Psoas muscle (tissue), 8 donors: ENCODE measurements around the gene CYP4F3. TPM values are rescaled to one million over a fixed set of nuclear protein-coding genes. Genes with fewer than 3 reads are reported as not detected.
"Not testable (repeated sequence)": the region's sequence is repeated elsewhere in the genome, so short reads cannot be mapped to it uniquely, and the experiment has no call there.

Experiments used
- ATAC-seq, 4 donors: fragments of 200-7000 bp; cut with Tn5 transposase; one replicate each; pipeline ENCODE4 v1.9.1; 2020; ENCODE audit warnings: moderate library complexity in 3 of 4, mild to moderate bottlenecking in 2 of 4
- DNase-seq, 2 donors: peaks; one replicate each; pipeline ENCODE4 v3.0.0-alpha.2; 2020
- H3K27ac ChIP-seq: fragments of 200-600 bp; one replicate; pipeline ENCODE4 v1.8.0; 2022
- H3K27me3 ChIP-seq, 3 donors: fragments of 200-600 bp in 1 of 3; one replicate each; pipeline versions ENCODE4 v1.6.1 to v1.8.0; 2013 to 2022; ENCODE audit warnings: low read length in 2 of 3, mild to moderate bottlenecking in 2 of 3, moderate library complexity in 1 of 3; ENCODE audit not compliant: insufficient read depth in 3 of 3
- H3K36me3 ChIP-seq, 2 donors: fragments of 200-600 bp in 1 of 2; one replicate each; pipeline versions ENCODE4 v1.6.1 to v1.8.0; 2013 to 2022; ENCODE audit warnings: low read depth in 1 of 2, mild to moderate bottlenecking in 1 of 2, moderate library complexity in 1 of 2; ENCODE audit not compliant: insufficient read depth in 1 of 2
- H3K4me1 ChIP-seq: fragments of 200-600 bp; one replicate; pipeline ENCODE4 v1.8.0; 2022
- H3K4me3 ChIP-seq: fragments of 200-600 bp; one replicate; pipeline ENCODE4 v1.8.0; 2022; ENCODE audit warnings: mild to moderate bottlenecking
- H3K9me3 ChIP-seq: fragments of 200-600 bp; one replicate; pipeline ENCODE4 v1.8.0; 2022
- CTCF ChIP-seq: fragments of 200-600 bp; IDR thresholded peaks from one replicate; pipeline ENCODE4 v1.8.0; 2022; ENCODE audit warnings: antibody characterized with exemption
- WGBS, 3 donors: extraction: QIAGEN DNeasy Blood & Tissue Kit; methylation state at CpG; one replicate each; pipeline versions ENCODE4 v1.1.6 to v1.1.7; 2013; 5-methylcytosine and 5-hydroxymethylcytosine counted together
- intact Hi-C, 2 donors: fragments of 100-400 bp; cut with DNase I; formaldehyde crosslinking; loops; one replicate each; pipeline versions ENCODE4 v1.11.0 to v1.14.2; 2022
- long read RNA-seq, 2 donors: library from polyadenylated mRNA; unstranded; transcript quantifications; one replicate each; pipeline ENCODE4 v2.0.0, GENCODE V29; 2021
- polyA plus RNA-seq, 3 donors: library from polyadenylated mRNA; stranded (reverse); fragments of 200-250 nt; gene quantifications; one replicate each; pipeline ENCODE4 v1.2.3, GENCODE V29; 2013
- total RNA-seq, 4 donors: library from RNA; stranded (reverse); fragmentation: NEBNext Ultra II Directional in 2 of 4; extraction: Animal tissue kit (Norgen Biotek cat#: 25700) in 2 of 4; gene quantifications; one replicate each; pipeline versions ENCODE4 v1.2.1 to v1.2.4, GENCODE V29; 2021 to 2023
- donor health status: healthy with polysubstance abuse.
- donor health status: DM: no; HTN: no; CAD: no; lungs with moderate emphysema.
- donor health status: Bipolar disorder and iron deficiency.
- donor health status: healthy.
- donor health status: DM: yes; HTN: yes; CAD: no.
- donor health status: DM: no; HTN: no; CAD: no.
- donor health status: DM: no; HTN: no; CAD: no.
- donor health status: DM: yes; HTN: yes; CAD: no.

CYP4F3 gene
- under 1 TPM; 0.04 to 0.43 (median 0.21) TPM for total RNA-seq
- under 1 TPM in 2 of 3 donors, not detected in 1; 0.01 to 0.03 TPM for polyA plus RNA-seq
- long read RNA-seq, donor 1: 0 reads
- long read RNA-seq, donor 2: 0 reads

GRCh38 chr19:15640294-15640903 is at the start of gene CYP4F3:
Gene CYP4F3 (plus strand): TSS chr19:15640897. CDS start chr19:15641416, 519 bp downstream.
- no peaks in the 10 kb centered on the region for H3K36me3 ChIP-seq
- intact Hi-C loops: no loop called here
- no peak within 1 kb of the TSS for H3K4me3 ChIP-seq
- ATAC-seq (no peak), DNase-seq (peak in 1 of 2 donors; percentile 51)
- no peak within 1 kb of the TSS for H3K27ac ChIP-seq
- H3K9me3 ChIP-seq: no peaks in the 10 kb centered on the region
- no peaks in the 10 kb centered on the region for H3K27me3 ChIP-seq
- TF ChIP-seq CTCF: no peak
- 35 to 43% (median 38%) methylated on average over 6 of the region's 6 CpGs for WGBS, 3 donors
- H3K4me1 ChIP-seq: no peaks in the 10 kb centered on the region

GRCh38 chr19:15591796-15592195 is 48.9 kb upstream of the CYP4F3 start:
- WGBS, 3 donors: 56 to 77% (median 67%) methylated on average over 4 of the region's 4 CpGs

GRCh38 chr19:15592506-15592905 is 48.2 kb upstream of the CYP4F3 start:
- H3K9me3 ChIP-seq, intact Hi-C loops, H3K4me3 ChIP-seq, H3K4me1 ChIP-seq, H3K27ac ChIP-seq, H3K27me3 ChIP-seq, H3K36me3 ChIP-seq, ATAC-seq, DNase-seq: not testable (repeated sequence)
- 20 to 29% (median 28%) methylated on average over 5 of the region's 5 CpGs for WGBS, 3 donors

More at GRCh38 chr19:15591796-15592195, 48.9 kb upstream of the CYP4F3 start:
- no peak overlapping the region for H3K27ac ChIP-seq
- intact Hi-C loops: no loop called here
- no peaks in the 10 kb centered on the region for H3K27me3 ChIP-seq
- no peaks in the 10 kb centered on the region for H3K9me3 ChIP-seq
- H3K4me3 ChIP-seq: no peak overlapping the region
- ATAC-seq (no peak), DNase-seq (no peak)
- no peaks in the 10 kb centered on the region for H3K4me1 ChIP-seq
- no peak for TF ChIP-seq CTCF
- no peaks in the 10 kb centered on the region for H3K36me3 ChIP-seq

- WGBS, 3 donors: 53 to 72% (median 67%) methylated on average over 4 of the region's 4 CpGs
- ATAC-seq: not testable (repeated sequence)
Observed at GRCh38 chr19:15593766-15594165, 46.9 kb upstream of the CYP4F3 start.

GRCh38 chr19:15595069-15595468 is 45.6 kb upstream of the CYP4F3 start:
- no peaks in the 10 kb centered on the region for H3K27me3 ChIP-seq
- H3K4me3 ChIP-seq: no peak overlapping the region
- WGBS, 3 donors: 47 to 59% (median 51%) methylated on average over 6 of the region's 6 CpGs
- H3K27ac ChIP-seq: no peak overlapping the region
- no peaks in the 10 kb centered on the region for H3K9me3 ChIP-seq
- H3K36me3 ChIP-seq: no peaks in the 10 kb centered on the region
- no peak for TF ChIP-seq CTCF
- no peaks in the 10 kb centered on the region for H3K4me1 ChIP-seq
- ATAC-seq (no peak), DNase-seq (no peak)
- intact Hi-C loops: no loop called here

More at GRCh38 chr19:15593766-15594165, 46.9 kb upstream of the CYP4F3 start:
- H3K36me3 ChIP-seq, H3K4me3 ChIP-seq, H3K9me3 ChIP-seq, intact Hi-C loops, H3K27me3 ChIP-seq, H3K27ac ChIP-seq, DNase-seq, H3K4me1 ChIP-seq: not testable (repeated sequence)

- H3K4me1 ChIP-seq, H3K9me3 ChIP-seq, ATAC-seq, DNase-seq, H3K27me3 ChIP-seq, H3K4me3 ChIP-seq, intact Hi-C loops, H3K36me3 ChIP-seq, H3K27ac ChIP-seq: not testable (repeated sequence)
- WGBS, 3 donors: 81 to 86% (median 84%) methylated on average over 21 to 27 of the region's 27 CpGs
Observed at GRCh38 chr19:15607978-15608925, 32.4 kb upstream of the CYP4F3 start.
